Neural cell (in vitro differentiated cells): ENCODE measurements around the gene DNMT3B.

ENCODE experiments used
- EP300 ChIP-seq: fragments of 450-650 bp; conservative IDR thresholded peaks from 2 replicates; pipeline ENCODE4 v1.6.1; 2014; ENCODE audit warnings: antibody characterized with exemption, mild to moderate bottlenecking, moderate library complexity; ENCODE audit not compliant: poor library complexity, severe bottlenecking
- EZH2 ChIP-seq: fragments of 200-600, 300-800 bp; shearing (Covaris generic), sonication (generic); IDR thresholded peaks from 2 replicates; pipeline ENCODE4 v1.6.1; 2014; ENCODE audit warnings: antibody characterized with exemption, low read length, borderline replicate concordance, mild to moderate bottlenecking; ENCODE audit not compliant: insufficient read depth, poor library complexity, severe bottlenecking
- POLR2AphosphoS5 ChIP-seq: IDR thresholded peaks from 2 replicates; pipeline ENCODE4 v1.6.1; 2012
- TAF1 ChIP-seq: IDR thresholded peaks from 2 replicates; pipeline ENCODE4 v1.6.1; 2012; ENCODE audit warnings: low read depth
- TF ChIP-seq, protein P1 (sequence below): fragments of 450-650 bp; IDR thresholded peaks from 2 replicates; pipeline ENCODE4 v1.5.1; 2014; ENCODE audit warnings: antibody characterized with exemption, mild to moderate bottlenecking, moderate library complexity; ENCODE audit not compliant: poor library complexity, severe bottlenecking
- TF ChIP-seq, protein P2 (sequence below): IDR thresholded peaks from 2 replicates; pipeline ENCODE4 v1.6.1; 2012; ENCODE audit warnings: borderline replicate concordance

DNA sequence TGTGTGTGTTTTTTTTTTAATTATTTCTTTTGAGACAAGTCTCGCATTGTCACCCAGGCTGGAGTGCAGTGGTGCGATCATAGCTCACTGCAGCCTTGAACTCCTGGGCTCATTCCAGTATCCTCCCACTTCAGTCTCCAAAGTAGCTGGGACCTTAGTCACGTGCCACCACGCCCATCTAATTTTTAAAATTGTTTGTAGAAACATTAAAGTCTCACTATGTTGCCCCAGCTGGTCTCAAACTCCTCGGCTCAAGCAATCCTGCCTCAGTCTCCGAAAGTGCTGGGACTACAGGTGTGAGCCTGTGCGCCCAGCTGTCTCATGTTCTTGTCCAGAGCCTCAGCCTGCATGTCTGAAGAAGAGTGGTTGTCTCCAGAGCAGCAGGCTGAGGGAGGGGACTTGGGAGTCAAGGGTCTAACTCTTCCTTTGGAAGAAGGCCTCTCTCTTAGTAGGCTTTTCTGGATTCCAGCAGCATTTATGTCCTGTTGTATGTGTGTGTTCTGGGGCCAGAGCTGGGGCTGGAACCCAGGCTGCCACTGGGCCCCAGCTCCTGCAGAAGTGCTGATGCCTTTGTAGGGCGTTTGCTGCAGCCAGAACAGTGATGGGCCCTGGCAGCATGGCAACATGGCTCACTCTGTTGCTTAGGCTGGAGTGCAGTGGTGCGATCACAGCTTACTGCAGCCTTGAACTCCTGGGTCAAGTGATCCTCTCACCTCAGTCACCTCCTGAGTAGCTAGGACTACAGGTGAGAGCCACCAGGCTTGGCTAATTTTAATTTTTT is 5.4 kb downstream of the DNMT3B start:
- TF ChIP-seq, protein P1, sequence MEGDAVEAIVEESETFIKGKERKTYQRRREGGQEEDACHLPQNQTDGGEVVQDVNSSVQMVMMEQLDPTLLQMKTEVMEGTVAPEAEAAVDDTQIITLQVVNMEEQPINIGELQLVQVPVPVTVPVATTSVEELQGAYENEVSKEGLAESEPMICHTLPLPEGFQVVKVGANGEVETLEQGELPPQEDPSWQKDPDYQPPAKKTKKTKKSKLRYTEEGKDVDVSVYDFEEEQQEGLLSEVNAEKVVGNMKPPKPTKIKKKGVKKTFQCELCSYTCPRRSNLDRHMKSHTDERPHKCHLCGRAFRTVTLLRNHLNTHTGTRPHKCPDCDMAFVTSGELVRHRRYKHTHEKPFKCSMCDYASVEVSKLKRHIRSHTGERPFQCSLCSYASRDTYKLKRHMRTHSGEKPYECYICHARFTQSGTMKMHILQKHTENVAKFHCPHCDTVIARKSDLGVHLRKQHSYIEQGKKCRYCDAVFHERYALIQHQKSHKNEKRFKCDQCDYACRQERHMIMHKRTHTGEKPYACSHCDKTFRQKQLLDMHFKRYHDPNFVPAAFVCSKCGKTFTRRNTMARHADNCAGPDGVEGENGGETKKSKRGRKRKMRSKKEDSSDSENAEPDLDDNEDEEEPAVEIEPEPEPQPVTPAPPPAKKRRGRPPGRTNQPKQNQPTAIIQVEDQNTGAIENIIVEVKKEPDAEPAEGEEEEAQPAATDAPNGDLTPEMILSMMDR: no peak
- no peak for TF ChIP-seq EP300
- TF ChIP-seq EZH2: no peak
- TF ChIP-seq, protein P2, sequence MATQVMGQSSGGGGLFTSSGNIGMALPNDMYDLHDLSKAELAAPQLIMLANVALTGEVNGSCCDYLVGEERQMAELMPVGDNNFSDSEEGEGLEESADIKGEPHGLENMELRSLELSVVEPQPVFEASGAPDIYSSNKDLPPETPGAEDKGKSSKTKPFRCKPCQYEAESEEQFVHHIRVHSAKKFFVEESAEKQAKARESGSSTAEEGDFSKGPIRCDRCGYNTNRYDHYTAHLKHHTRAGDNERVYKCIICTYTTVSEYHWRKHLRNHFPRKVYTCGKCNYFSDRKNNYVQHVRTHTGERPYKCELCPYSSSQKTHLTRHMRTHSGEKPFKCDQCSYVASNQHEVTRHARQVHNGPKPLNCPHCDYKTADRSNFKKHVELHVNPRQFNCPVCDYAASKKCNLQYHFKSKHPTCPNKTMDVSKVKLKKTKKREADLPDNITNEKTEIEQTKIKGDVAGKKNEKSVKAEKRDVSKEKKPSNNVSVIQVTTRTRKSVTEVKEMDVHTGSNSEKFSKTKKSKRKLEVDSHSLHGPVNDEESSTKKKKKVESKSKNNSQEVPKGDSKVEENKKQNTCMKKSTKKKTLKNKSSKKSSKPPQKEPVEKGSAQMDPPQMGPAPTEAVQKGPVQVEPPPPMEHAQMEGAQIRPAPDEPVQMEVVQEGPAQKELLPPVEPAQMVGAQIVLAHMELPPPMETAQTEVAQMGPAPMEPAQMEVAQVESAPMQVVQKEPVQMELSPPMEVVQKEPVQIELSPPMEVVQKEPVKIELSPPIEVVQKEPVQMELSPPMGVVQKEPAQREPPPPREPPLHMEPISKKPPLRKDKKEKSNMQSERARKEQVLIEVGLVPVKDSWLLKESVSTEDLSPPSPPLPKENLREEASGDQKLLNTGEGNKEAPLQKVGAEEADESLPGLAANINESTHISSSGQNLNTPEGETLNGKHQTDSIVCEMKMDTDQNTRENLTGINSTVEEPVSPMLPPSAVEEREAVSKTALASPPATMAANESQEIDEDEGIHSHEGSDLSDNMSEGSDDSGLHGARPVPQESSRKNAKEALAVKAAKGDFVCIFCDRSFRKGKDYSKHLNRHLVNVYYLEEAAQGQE: no peak
- TF ChIP-seq POLR2AphosphoS5: no peak
- no peak for TF ChIP-seq TAF1
